ENCODE results near the gene VIM. TPM values are rescaled to one million over a fixed set of nuclear protein-coding genes. Genes with fewer than 3 reads are reported as not detected.
"Not testable (repeated sequence)": the region's sequence is repeated elsewhere in the genome, so short reads cannot be mapped to it uniquely, and the experiment has no call there.

The VIM gene
- total RNA-seq, 2 donors from 2014 or later = 137 to 290 TPM

DNA sequence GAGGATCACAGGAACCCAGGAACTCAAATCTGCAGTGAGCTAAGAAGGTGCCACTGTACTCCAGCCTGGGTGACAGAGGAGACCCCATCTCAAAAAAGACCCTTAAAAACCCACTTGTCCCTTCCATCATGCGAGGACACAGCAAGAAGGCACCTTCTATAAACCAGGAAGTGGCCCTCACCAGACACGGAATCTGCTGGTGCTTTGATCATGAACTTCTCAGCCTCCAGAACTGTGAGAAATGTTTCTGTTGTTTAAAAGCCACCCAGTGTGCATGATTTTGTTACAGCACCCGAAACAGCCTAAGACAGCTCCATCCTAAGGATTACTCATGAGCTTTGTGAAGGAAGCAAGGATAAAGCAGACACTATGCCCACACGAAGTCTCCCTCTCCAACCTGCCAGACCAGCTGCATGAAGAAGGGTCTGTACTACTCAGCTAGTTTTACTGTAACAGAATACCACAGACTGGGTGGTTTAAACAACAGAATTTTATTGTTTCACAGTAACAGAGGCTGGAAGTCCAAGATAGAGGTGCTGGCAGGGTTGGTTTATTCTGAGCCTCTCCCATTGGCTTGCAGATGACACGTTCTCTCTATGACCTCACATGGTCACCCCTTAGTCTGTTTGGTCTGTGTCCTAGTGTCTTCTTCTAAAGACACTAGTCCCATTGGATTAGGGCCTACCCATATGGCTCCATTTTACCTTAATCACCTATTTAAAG is 13.7 kb downstream of the VIM start:
- no peak for DNase-seq
- intact Hi-C loops (cut with DNase I, micrococcal nuclease) = no loop called here
- no peak for ATAC-seq

DNA sequence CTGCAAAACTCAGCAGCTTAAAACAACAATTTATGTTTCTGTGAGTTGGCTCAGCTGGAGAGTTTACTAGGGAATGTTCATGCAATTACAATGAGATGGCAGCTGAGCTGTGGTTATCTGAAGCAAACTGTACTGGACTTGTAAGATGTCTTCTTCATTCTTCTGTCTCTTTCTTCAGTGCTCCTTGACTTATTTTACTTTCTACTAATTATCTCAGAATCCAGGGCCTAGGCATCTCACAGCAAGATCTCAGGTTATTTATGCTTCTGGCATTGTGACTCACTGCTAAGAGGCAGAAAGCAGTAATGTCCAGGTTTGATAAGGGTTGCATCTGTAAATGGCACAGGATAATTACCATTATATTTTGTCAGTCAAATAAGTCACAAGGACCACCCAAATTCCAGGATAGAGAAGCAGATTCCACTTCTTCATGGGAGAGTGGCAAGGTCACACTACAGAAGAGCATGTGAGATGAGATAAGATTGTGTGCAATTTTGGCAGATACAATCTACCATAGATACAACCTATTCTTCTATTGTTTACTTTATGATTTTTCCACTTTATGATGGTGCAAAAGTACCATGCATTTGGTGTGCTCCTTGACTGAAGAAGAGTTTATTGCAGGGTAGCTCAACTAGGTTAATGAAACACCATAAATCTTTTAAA is 16.8 kb downstream of the VIM start:
- intact Hi-C loops (cut with DNase I, micrococcal nuclease) = no loop called here
- ATAC-seq (no peak), DNase-seq (no peak)

DNA sequence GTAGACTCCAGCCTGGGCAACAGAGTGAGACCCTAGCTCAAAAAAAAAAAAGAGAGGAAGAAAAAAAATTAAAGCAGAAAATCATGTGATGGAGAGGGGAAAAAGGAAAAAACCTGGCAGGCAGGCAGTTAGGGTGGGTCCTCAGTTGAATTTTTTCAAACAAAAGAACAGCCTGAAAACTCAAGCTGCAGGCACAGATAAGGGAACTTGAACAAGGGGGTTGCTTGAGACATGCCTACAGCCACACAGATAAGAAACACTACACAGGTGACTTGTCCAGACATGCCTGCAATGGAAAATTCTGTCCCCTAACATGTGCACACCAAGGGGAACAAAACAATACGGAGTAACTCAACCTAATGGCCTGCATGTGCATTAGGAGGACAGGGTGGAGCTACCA is 19.2 kb downstream of the VIM start:
- ATAC-seq = no peak
- DNase-seq = no peak
- intact Hi-C loops (cut with DNase I, micrococcal nuclease) = no loop called here

DNA sequence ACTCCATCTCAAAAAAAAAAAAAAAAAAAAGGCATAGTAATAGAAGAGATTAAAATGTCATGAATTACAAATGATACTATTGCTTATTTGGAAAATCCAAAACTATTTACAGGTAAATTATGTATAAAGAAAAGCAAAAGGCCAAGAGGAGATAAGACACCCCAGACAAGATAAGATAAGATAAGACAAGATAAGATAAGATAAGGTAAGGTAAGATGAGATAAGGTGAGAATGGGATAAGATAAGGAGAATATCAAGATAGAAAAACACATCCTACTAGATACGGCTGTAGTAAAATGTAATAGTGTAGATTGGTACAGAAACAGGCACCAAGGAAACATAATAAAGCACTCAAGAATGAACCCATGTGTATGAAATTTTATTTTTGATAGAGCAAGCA is 20.9 kb downstream of the VIM start:
- peak; percentile 63 for ATAC-seq
- no peak for DNase-seq
- intact Hi-C loops (cut with DNase I, micrococcal nuclease) = no loop called here

DNA sequence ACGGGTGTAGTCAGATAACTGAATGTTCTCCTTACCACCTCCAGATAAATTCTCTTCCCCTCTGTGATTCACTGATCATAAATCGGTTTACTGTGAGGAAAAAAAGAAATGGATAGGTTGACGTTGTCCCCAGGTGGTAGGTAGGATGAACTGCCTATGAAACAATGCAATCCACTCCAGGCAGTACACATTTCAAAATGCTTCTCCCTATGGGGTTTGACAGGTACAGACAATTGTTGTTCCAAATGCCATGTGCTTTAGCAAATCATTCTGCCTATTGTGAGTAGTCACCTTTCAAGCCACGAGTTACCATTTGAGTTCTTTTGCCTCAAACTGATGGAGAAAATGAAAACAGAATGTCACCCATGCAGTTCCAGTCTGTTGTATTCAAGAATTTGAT is 21.8 kb downstream of the VIM start:
- DNase-seq = no peak
- peak; percentile 50 for ATAC-seq
- intact Hi-C loops (cut with DNase I, micrococcal nuclease) = no loop called here

DNA sequence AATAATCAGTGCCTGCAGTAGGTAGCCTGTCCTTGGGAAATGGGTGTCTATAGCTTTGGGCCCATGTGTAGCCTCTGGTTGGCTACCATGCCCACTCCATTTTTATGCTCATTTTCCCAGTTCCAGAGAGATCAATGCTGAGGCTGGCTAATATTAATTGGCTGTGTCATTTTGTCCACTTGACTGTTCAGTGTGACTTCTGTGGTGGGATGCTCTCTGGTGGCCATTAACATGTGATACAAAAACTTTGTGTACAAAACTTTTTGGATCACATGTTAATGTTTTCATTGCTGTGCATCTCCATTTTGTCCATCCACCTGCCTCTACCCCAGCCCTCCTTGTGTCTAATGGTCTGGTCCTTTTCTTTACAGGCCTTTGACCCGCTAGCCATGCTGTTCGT is 22.7 kb downstream of the VIM start:
- DNase-seq = no peak
- ATAC-seq = no peak
- intact Hi-C loops (cut with DNase I, micrococcal nuclease) = no loop called here

DNA sequence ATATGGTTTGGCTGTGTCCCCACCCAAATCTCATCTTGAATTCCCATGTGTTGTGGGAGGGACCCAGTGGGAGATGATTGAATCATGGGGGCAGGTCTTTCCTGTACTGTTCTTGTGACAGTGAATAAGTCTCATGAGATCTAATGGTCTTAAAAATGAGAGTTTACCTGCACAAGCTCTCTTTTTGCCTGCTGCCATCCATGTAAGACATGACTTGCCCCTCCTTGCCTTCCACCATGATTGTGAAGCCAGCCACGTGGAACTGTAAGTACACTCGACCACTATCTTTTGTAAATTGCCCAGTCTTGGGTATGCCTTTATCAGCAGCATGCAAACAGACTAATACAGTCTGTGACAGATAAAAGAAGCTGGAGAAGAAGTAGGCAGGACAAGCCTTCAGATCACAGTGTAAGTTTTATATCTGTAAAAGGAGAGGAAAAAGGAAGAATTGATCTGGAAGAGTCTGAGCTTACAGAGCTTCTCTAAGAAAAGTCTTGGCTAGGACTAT is 26.6 kb downstream of the VIM start:
- intact Hi-C loops (cut with DNase I, micrococcal nuclease) = loop anchor here (5.0 kb wide), 2 partner anchors 412 to 427 kb away; no protein-coding TSS in a partner anchor

DNA sequence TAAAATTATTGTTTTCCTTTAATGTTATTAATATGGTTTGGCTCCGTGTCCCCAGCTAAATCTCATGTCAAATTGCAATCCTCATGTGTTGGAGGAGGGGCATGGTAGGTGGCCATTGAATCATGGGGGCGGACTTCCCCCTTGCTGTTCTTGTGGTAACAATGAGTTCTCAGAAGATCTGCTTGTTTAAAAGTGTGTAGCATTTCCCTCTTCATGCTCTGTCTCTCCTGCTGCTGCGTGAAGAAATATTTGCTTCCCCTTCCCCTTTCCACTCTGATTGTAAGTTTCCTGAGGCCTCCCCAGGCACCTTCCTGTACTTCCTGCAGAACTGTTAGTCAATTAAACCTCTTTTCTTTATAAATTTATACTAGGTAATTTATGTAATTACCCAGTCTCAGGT is 27.5 kb downstream of the VIM start:
- intact Hi-C loops (cut with DNase I, micrococcal nuclease) = loop anchor here (5.0 kb wide), 2 partner anchors 413 to 428 kb away; no protein-coding TSS in a partner anchor
- no peak for DNase-seq
- no peak for ATAC-seq

More for the DNA sequence above, 26.6 kb downstream of the VIM start:
- not testable (repeated sequence) for ATAC-seq, DNase-seq

DNA sequence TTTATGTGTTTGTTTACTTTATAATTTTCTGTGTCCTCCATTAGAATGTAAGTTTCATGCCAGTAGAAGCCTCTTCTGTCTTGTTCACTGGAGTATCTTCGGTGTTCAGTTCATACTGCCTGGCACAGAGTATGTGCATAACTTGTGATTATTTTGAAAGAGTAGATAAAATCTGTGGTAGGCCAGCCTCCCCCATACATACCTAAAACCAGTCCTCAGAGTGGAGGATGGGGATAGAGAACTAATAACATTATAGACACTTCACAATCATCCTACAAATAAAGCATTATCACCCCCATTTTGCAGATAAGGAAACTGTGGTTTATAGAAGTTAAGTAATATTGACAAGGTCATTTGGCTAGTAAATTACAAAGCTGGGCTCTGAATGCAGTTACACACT is 28.0 kb downstream of the VIM start:
- intact Hi-C loops (cut with DNase I, micrococcal nuclease) = loop anchor here (5.0 kb wide), 2 partner anchors 414 to 429 kb away; no protein-coding TSS in a partner anchor
- DNase-seq (no peak), ATAC-seq (no peak)

DNA sequence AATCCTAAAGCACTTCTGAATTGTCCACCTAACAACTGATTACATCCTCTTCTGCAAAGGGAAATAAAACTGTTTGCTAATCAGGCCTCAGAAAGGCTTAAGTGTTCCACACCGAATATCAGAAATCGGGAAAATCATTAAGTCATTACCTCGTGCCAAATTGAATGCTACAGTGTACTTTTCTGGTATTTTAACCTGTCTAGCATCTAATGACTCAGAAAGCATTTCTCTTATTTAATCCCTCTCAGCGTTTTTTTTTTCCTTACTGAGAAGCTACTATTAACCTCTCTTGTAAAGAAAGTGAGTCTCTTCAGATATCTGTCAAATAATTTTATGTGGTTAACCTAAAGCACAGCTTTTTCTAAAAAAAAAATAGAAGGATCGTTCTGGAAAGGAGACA is 28.6 kb downstream of the VIM start:
- no peak for DNase-seq
- intact Hi-C loops (cut with DNase I, micrococcal nuclease) = loop anchor here (5.0 kb wide), 2 partner anchors 414 to 429 kb away; no protein-coding TSS in a partner anchor
- ATAC-seq = no peak

DNA sequence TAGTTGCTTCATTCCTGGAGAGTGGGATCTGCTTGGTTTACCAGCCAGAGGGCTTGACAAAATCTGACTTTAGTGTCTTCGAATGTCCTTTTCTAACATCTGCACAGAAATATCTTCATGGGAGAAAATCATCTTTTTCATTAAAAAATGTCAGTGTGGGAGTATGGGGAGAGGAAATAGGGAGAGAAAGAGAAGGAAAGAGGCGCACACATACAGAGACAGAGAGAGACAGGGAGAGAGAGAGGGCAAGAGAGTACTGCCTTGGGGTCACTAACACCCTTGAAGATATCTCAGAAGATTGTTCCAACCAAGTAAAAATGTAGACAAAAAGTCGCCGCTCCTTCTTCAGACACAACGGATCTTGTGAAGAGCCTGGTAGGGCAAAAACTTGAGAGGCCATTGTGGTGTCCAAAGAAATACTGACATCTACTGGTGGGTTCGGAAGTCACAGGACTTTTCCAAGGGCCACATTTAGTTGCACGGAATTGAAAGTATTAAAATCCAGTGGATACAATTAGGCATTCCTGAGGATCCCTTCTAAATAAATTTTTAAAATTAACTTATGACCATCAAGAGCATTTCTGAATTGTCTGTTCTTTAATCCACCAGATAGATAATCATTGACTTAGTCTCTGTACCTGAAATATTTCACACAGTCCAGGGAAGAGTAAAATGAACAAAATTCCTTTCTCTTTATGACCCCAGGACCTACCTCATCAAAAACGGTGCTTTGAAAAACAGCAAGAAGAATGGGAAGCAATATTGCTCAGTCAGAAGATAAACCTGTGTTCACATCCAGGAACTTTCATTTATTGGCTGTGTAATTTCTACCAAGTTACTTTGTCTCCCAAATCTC is 29.7 kb downstream of the VIM start:
- ATAC-seq = peak; percentile 85
- DNase-seq = peak; percentile 30 to 31
- intact Hi-C loops (cut with DNase I, micrococcal nuclease) = loop anchor here (5.0 kb wide), 2 partner anchors 415 to 430 kb away; no protein-coding TSS in a partner anchor

DNA sequence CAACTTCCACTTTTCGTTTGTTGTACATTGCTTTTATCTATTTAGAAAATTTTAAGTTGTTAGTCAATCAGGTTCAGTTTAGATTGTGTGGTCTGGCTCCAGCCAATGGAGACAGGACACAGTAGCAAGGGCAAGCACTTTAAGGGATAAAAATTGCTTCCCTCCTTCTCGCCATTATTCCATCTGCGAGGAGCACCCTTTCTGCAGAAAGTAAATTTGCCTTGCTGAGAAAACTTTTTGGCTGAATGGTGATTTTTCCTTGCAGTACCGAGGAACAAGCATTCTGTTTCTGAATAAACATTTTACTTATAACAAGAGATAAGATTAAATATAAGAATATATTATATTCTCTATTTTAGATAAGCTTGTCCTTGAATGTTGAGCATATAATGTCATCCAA is 34.5 kb downstream of the VIM start:
- DNase-seq (no peak), ATAC-seq (no peak)
- intact Hi-C loops (cut with DNase I, micrococcal nuclease) = no loop called here

DNA sequence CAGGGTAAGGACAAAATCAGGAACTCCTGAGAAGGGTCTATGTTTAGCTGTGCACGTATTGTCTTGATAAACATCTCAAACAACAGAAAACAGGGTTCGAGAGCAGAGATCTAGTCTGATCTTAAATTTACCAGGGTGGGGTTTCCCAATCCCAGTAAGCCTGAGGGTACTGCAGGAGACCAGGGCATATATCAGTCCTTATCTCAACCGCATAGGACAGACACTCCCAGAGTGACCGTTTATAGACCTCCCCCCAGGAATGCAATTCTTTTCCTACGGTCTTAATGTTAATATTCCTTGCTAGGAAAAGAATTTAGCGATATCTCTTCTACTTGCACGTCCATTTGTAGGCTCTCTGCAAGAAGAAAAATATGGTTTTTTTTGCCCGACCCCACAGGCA is 35.5 kb downstream of the VIM start:
- ATAC-seq = no peak
- intact Hi-C loops (cut with DNase I, micrococcal nuclease) = no loop called here
- no peak for DNase-seq

DNA sequence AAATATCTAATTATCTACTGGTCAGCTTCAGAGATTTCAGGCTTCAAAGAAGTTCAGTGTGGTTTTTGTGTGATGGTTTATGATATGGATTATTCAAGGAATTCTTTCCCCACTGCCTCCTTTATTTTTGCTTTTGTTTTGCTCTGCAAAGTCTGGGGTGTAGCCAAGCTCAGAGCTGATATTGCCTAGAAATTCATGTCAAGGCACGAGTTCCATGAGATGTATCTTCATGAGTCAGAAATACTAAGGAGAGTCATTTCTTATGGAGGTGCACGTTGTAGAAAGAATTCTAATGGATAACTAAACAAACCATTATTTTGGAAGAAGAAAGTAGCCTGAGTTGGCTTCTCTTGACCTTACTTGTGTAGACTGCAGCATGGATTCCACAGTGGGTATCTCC is 37.4 kb downstream of the VIM start:
- DNase-seq (no peak), ATAC-seq (no peak)
- intact Hi-C loops (cut with DNase I, micrococcal nuclease) = no loop called here

DNA sequence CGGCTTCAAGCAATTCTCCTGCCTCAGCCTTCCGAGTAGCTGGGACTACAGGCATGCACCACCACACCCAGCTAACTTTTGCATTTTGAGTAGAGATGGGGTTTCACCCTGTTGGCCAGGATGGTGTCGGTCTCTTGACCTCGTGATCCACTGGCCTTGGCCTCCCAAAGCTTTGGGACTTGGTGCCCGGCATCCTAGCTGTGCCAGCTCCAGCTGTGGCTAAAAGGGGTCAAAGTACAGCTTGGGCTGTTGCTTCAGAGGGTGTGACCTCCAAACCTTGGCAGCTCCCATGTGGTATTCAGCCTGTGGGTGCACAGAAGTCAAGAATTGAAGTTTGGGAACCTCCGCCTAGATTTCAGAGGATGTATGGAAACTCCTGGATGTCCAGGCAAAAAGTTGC is 38.5 kb downstream of the VIM start:
- ATAC-seq; intact Hi-C loops (cut with DNase I, micrococcal nuclease); DNase-seq: not testable (repeated sequence)

DNA sequence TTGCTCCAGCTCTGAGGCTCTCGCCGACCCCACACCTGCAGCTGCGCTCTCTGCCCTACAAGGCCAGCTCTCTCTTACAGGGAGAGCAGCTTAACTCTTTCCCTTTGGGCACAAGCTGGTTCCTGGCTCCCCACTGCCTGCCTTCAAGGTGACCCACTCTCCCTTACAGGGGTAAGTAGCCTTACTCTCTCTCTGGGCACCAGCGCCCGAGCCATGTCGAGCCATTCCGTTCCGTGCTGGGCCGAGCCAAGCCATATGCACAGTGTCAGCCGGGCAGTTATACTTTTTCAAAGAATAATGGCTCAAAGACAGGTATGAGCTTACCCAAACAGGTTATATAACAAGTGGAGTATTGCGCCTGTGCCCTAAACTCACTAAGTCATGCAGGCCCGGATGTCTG is 44.6 kb downstream of the VIM start:
- DNase-seq = no peak
- intact Hi-C loops (cut with DNase I, micrococcal nuclease) = no loop called here
- no peak for ATAC-seq

DNA sequence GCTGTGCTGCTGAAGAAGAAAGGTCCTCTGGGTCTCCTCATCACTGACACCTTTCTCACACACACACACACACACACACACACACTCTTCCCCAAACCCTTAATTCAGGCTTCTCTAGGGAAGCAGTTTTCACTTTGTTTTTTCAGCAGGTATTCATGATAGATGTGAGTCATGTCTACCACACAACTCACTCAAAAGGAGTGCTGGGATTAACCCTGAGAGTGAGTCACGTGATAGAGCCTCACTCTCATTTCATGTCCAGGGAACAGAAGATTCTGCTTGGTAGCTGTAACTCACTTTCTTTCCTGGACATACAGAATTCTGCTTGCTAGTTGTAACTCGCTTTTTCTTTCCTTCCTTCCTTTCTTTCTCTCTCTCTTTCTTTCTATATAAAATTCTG is 45.4 kb downstream of the VIM start:
- intact Hi-C loops (cut with DNase I, micrococcal nuclease) = no loop called here
- ATAC-seq (no peak), DNase-seq (no peak)

DNA sequence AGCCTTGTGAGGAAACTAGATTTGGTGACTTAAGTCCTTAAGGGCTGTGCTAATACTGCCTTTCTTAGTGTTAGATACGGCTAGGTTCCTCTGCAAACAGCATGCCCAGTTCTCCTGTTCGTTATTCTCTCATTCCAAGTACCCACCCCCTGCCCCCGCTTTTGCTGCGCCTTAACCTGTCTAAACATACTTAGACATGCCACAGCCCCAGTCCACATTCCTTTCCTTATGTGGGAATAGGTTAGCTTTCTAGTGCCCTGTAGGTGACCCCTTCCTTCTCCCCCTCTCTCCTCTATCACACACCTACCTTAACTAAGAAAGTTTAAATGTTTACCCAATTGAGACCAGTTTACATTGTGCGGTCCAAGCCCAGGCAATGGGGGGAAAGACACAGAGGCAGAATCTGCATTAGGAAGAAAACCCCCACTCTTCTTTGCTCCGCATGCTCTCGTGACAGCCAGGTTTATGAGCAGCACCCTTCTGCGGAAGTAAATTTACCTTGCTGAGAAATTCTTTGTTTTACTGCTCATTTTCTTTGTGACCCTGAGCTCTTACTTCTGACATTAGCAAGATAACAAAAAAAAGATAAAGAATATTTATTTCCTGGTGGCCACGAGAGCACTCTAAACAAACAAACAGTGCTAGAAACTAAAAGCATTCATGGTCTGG is 48.8 kb downstream of the VIM start:
- ATAC-seq (no peak), DNase-seq (no peak)
- intact Hi-C loops (cut with DNase I, micrococcal nuclease) = no loop called here
